Peyer's patch (tissue), 4 donors: ENCODE measurements around the gene HAGH.

Experiments
- CTCF ChIP-seq, 6 experiments: fragments of 450-650 bp in 4 of 6; fragments of 200-600 bp in 2 of 6; sonication (generic) in 1 of 6; IDR thresholded peaks; one replicate each; pipeline ENCODE4 v1.5.1; 2017 to 2019; ENCODE audit warnings: antibody characterized with exemption in 6 of 6, mild to moderate bottlenecking in 3 of 6, moderate library complexity in 1 of 6
- POLR2A ChIP-seq, 2 donors: fragments of 450-650 bp; IDR thresholded peaks; one replicate each; pipeline ENCODE4 v1.5.1; 2017; ENCODE audit warnings: antibody characterized with exemption in 2 of 2, mild to moderate bottlenecking in 2 of 2, moderate library complexity in 2 of 2

- TF ChIP-seq CTCF (IDR thresholded peaks at IDR 0.05), result no peak
- TF ChIP-seq POLR2A (IDR thresholded peaks at IDR 0.05), result no peak
Observed at GRCh38 chr16:1825381-1825863, 1.2 kb downstream of the HAGH start.
